GM23338 (cell line): ENCODE results near the gene TIE1. TPM values are rescaled to one million over a fixed set of nuclear protein-coding genes. Genes with fewer than 3 reads are reported as not detected.

ENCODE experiments used
- ATAC-seq: fragments of 200-7000 bp; cut with Tn5 transposase; 3 replicates; pipeline ENCODE4 v1.9.1; 2020
- DNase-seq: peaks from one replicate; pipeline ENCODE4 v3.0.0-alpha.2; 2015; ENCODE audit warnings: low spot score
- H2AFZ ChIP-seq: fragments of 200-600 bp; sonication (generic); 2 replicates; pipeline ENCODE4 v1.8.0; 2016; ENCODE audit warnings: antibody characterized with exemption, mild to moderate bottlenecking, moderate library complexity
- H3F3A ChIP-seq: fragments of 200-600 bp; sonication (generic); replicated peaks from 2 replicates; pipeline ENCODE4 v1.8.0; 2017; ENCODE audit warnings: antibody characterized with exemption, mixed run types, low read depth
- H3K27ac ChIP-seq: fragments of 200-600 bp; sonication (generic); 2 replicates; pipeline ENCODE4 v1.6.1; 2016; ENCODE audit warnings: low read depth
- H3K27me3 ChIP-seq: fragments of 200-600 bp; sonication (generic); 2 replicates; pipeline ENCODE4 v1.8.0; 2016; ENCODE audit warnings: mild to moderate bottlenecking, mixed run types, moderate library complexity; ENCODE audit not compliant: insufficient read depth
- H3K36me3 ChIP-seq: fragments of 200-600 bp; sonication (generic); 2 replicates; pipeline ENCODE4 v1.8.0; 2016; ENCODE audit warnings: mild to moderate bottlenecking; ENCODE audit not compliant: insufficient read depth
- H3K4me1 ChIP-seq: fragments of 200-600 bp; sonication (generic); 2 replicates; pipeline ENCODE4 v1.8.0; 2016; ENCODE audit warnings: mild to moderate bottlenecking, moderate library complexity; ENCODE audit not compliant: insufficient read depth
- H3K4me2 ChIP-seq: fragments of 200-600 bp; sonication (generic); 2 replicates; pipeline ENCODE4 v1.7.1; 2017; ENCODE audit warnings: mixed run types
- H3K4me3 ChIP-seq: fragments of 200-600 bp; sonication (generic); 2 replicates; pipeline ENCODE4 v1.6.1; 2016; ENCODE audit warnings: mixed run types
- H3K79me2 ChIP-seq: fragments of 200-600 bp; sonication (generic); replicated peaks from 2 replicates; pipeline ENCODE4 v1.8.0; 2017; ENCODE audit warnings: mild to moderate bottlenecking; ENCODE audit not compliant: insufficient read depth
- H3K9me2 ChIP-seq: fragments of 200-600 bp; sonication (generic); 2 replicates; pipeline ENCODE4 v1.8.0; 2017; ENCODE audit not compliant: insufficient read depth
- H4K20me1 ChIP-seq: fragments of 200-600 bp; sonication (generic); replicated peaks from 2 replicates; pipeline ENCODE4 v1.8.0; 2017; ENCODE audit warnings: mild to moderate bottlenecking; ENCODE audit not compliant: insufficient read depth
- H3K27ac Mint-ChIP-seq: 2 replicates; pipeline ENCODE4 v1.8.0; 2020; ENCODE audit warnings: inconsistent platforms, mild to moderate bottlenecking, moderate library complexity, mixed read lengths
- H3K27me3 Mint-ChIP-seq: 3 replicates; pipeline ENCODE4 v1.8.0; 2022; ENCODE audit warnings: low read depth, mild to moderate bottlenecking, moderate library complexity, mixed read lengths, inconsistent platforms; ENCODE audit not compliant: insufficient read depth, poor library complexity
- H3K36me3 Mint-ChIP-seq: 3 replicates; pipeline ENCODE4 v1.8.0; 2021; ENCODE audit warnings: low read depth, mild to moderate bottlenecking, inconsistent platforms, moderate library complexity, mixed read lengths
- H3K4me1 Mint-ChIP-seq: 3 replicates; pipeline ENCODE4 v1.8.0; 2020; ENCODE audit warnings: mild to moderate bottlenecking, inconsistent platforms, mixed read lengths
- H3K4me3 Mint-ChIP-seq: 3 replicates; pipeline ENCODE4 v1.8.0; 2021; ENCODE audit warnings: moderate library complexity, mild to moderate bottlenecking, inconsistent platforms, mixed read lengths
- H3K9me3 Mint-ChIP-seq: 3 replicates; pipeline ENCODE4 v1.8.0; 2020; ENCODE audit warnings: moderate library complexity, mild to moderate bottlenecking, inconsistent platforms, mixed read lengths
- CREB1 ChIP-seq: fragments of 250-450 bp; sonication (Bioruptor Pico); IDR thresholded peaks from 2 replicates; pipeline ENCODE4 v1.5.0; 2020; ENCODE audit warnings: low read depth, mild to moderate bottlenecking, moderate library complexity
- CTCF ChIP-seq, 2 experiments: fragments of 200-600 bp in 1 of 2; sonication (generic) in 1 of 2; conservative IDR thresholded peaks; 2 replicates each; pipeline versions ENCODE4 v1.5.1 to v1.6.1; 2016 to 2017; ENCODE audit warnings: antibody characterized with exemption in 2 of 2, low read depth in 2 of 2, mild to moderate bottlenecking in 2 of 2, moderate library complexity in 1 of 2
- ETS1 ChIP-seq: IDR thresholded peaks from 2 replicates; pipeline ENCODE4 v1.6.1; 2016; ENCODE audit warnings: antibody characterized with exemption
- NANOG ChIP-seq: IDR thresholded peaks from 2 replicates; pipeline ENCODE4 v1.6.1; 2016; ENCODE audit warnings: antibody characterized with exemption, borderline replicate concordance
- POLR2AphosphoS5 ChIP-seq: IDR thresholded peaks from 2 replicates; pipeline ENCODE4 v1.6.1; 2016; ENCODE audit warnings: antibody characterized with exemption, low read depth
- STAT1 ChIP-seq: IDR thresholded peaks from one replicate; pipeline ENCODE4 v1.6.1; 2016; ENCODE audit warnings: antibody characterized with exemption; ENCODE audit not compliant: unreplicated experiment
- ZNF114 ChIP-seq: fragments of 250-450 bp; sonication (Bioruptor Pico); IDR thresholded peaks from 2 replicates; pipeline ENCODE4 v1.5.0; 2020; ENCODE audit warnings: mild to moderate bottlenecking, moderate library complexity
- ZNF331 ChIP-seq: fragments of 250-450 bp; sonication (Bioruptor Pico); IDR thresholded peaks from 2 replicates; pipeline ENCODE4 v1.5.0; 2020; ENCODE audit warnings: low read depth, mild to moderate bottlenecking, moderate library complexity
- ZNF462 ChIP-seq: fragments of 250-450 bp; sonication (Bioruptor Pico); IDR thresholded peaks from 2 replicates; pipeline ENCODE4 v1.5.0; 2020; ENCODE audit warnings: mild to moderate bottlenecking, moderate library complexity
- polyA plus RNA-seq: library from polyadenylated mRNA; unstranded; fragments of >200 nt; fragmentation: Nextera tagmentation; extraction: Ambion mirVana; gene quantifications from 2 replicates; pipeline ENCODE4 v1.2.1, GENCODE V29; 2016
- total RNA-seq: library from RNA; depleted of rRNA; stranded (reverse); fragments of >200 nt; shearing (Covaris generic); gene quantifications from 2 replicates; pipeline ENCODE4 v1.2.3, GENCODE V29; 2014

The TIE1 gene
- total and polyA plus RNA-seq, 2 experiments from 2014 or later: 0.37 to 2.3 TPM

GRCh38 chr1:43319288-43319687, 18.5 kb downstream of the TIE1 start:
- H3K27me3 Mint-ChIP-seq: peaks cover 14% of the 10 kb centered on the region
- no peak for TF ChIP-seq STAT1
- TF ChIP-seq ZNF114 (CRISPR knock-in tag): no peak
- no peak for TF ChIP-seq ZNF331 (CRISPR knock-in tag)
- TF ChIP-seq CREB1: no peak
- TF ChIP-seq ETS1: no peak
- TF ChIP-seq NANOG: no peak
- TF ChIP-seq ZNF462 (CRISPR knock-in tag): no peak
- no peak for TF ChIP-seq CTCF (conservative IDR thresholded peaks at IDR 0.05; ENCODE audit: low read depth in 2 of 2)
- no peak for TF ChIP-seq POLR2AphosphoS5
- Histone ChIP-seq H3K79me2 (no peaks in the 10 kb centered on the region), H3K4me3 (no peak overlapping the region), H3K27me3 (no peaks in the 10 kb centered on the region), H3K36me3 (no peaks in the 10 kb centered on the region), H3K27ac (no peak overlapping the region), H3K9me2 (no peaks in the 10 kb centered on the region), H4K20me1 (no peaks in the 10 kb centered on the region), H2AFZ (no peak overlapping the region), H3K4me2 (no peak overlapping the region), H3F3A (no peaks in the 10 kb centered on the region), H3K4me1 (no peaks in the 10 kb centered on the region)
- H3K36me3 Mint-ChIP-seq: no peaks in the 10 kb centered on the region
- no peak overlapping the region for H3K4me3 Mint-ChIP-seq
- H3K4me1 Mint-ChIP-seq: peaks cover 7% of the 10 kb centered on the region; the same call in 2 of the 3 replicates
- no peak for DNase-seq
- H3K27ac Mint-ChIP-seq: no peak overlapping the region
- H3K9me3 Mint-ChIP-seq: no peaks in the 10 kb centered on the region
- no peak for ATAC-seq
